DND-41 (cell line): Measurements from ENCODE around the gene RIPK4.

Experiments used
- ATAC-seq: fragments of 200-7000 bp; cut with Tn5 transposase; 3 replicates; pipeline ENCODE4 v1.9.1; 2021; ENCODE audit warnings: low read depth; ENCODE audit not compliant: insufficient read depth
- DNase-seq: peaks from one replicate; pipeline ENCODE4 v3.0.0-alpha.2; 2020
- H2AFZ ChIP-seq: 2 replicates; pipeline ENCODE4 v1.6.0; 2012; ENCODE audit warnings: low read depth, low read length
- H3K27ac ChIP-seq: 2 replicates; pipeline ENCODE4 v1.5.1; 2012; ENCODE audit warnings: low read length, inconsistent platforms
- H3K27me3 ChIP-seq: fragments of 200-600 bp; sonication (generic); 2 replicates; pipeline ENCODE4 v1.6.0; 2012; ENCODE audit warnings: low read length, mild to moderate bottlenecking, inconsistent platforms; ENCODE audit not compliant: insufficient read depth, poor library complexity
- H3K36me3 ChIP-seq: 2 replicates; pipeline ENCODE4 v1.5.1; 2012; ENCODE audit warnings: low read length, inconsistent platforms; ENCODE audit not compliant: insufficient read depth
- H3K4me1 ChIP-seq: 2 replicates; pipeline ENCODE4 v1.5.1; 2012; ENCODE audit warnings: mild to moderate bottlenecking, low read length; ENCODE audit not compliant: insufficient read depth
- H3K4me2 ChIP-seq: 2 replicates; pipeline ENCODE4 v1.6.0; 2012; ENCODE audit warnings: mild to moderate bottlenecking, moderate library complexity, low read length, inconsistent platforms; ENCODE audit not compliant: insufficient read depth
- H3K4me3 ChIP-seq, 2 experiments: fragments of 200-600 bp in 1 of 2; shearing (Covaris generic) in 1 of 2; 2 replicates each; pipeline ENCODE4 v1.5.1; 2012 to 2016; ENCODE audit warnings: inconsistent platforms in 2 of 2, low read length in 2 of 2, mild to moderate bottlenecking in 2 of 2, low read depth in 1 of 2, moderate library complexity in 1 of 2
- H3K79me2 ChIP-seq: 2 replicates; pipeline ENCODE4 v1.6.0; 2012; ENCODE audit warnings: low read length, inconsistent platforms; ENCODE audit not compliant: insufficient read depth
- H3K9ac ChIP-seq: 2 replicates; pipeline ENCODE4 v1.6.0; 2012; ENCODE audit warnings: low read depth, mild to moderate bottlenecking, inconsistent platforms, low read length, moderate library complexity
- H3K9me3 ChIP-seq: 2 replicates; pipeline ENCODE4 v1.5.1; 2012; ENCODE audit warnings: low read length, moderate library complexity, mild to moderate bottlenecking, inconsistent platforms; ENCODE audit not compliant: insufficient read depth, severe bottlenecking
- H4K20me1 ChIP-seq: 2 replicates; pipeline ENCODE4 v1.6.0; 2012; ENCODE audit warnings: low read length; ENCODE audit not compliant: insufficient read depth
- CTCF ChIP-seq: IDR thresholded peaks from 2 replicates; pipeline ENCODE4 v1.5.1; 2012; ENCODE audit warnings: borderline replicate concordance, low read length, moderate library complexity, mild to moderate bottlenecking; ENCODE audit not compliant: poor library complexity, severe bottlenecking; ENCODE audit errors: extremely low read depth
- EZH2 ChIP-seq: IDR thresholded peaks from 3 replicates; pipeline ENCODE4 v1.6.1; 2012; ENCODE audit warnings: borderline replicate concordance, low read depth, mild to moderate bottlenecking, moderate library complexity, low read length, inconsistent platforms; ENCODE audit not compliant: severe bottlenecking

RIPK4 gene

DNA sequence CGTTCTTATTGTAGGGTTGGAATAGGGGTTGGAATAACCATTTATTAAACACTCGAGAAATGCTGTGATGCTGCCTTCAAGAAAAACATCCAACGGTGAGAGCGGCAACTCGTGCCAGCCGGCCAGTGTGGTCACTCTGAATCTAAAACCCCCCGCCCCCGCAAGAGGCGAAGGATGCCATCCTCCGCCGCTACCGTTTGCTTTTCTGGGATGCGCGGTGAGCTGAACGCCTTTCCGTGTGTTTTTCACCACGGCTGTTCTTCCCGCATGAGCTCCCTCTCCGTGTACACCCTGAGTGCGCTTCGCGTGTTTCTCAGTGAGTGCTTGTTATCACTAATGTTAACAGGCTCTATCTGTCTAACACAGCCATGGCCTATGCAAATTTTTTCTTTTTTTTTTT, 42.0 kb upstream of the RIPK4 start:
- Histone ChIP-seq H3K27ac (no peak overlapping the region), H3K27me3 (no peaks in the 10 kb centered on the region), H2AFZ (no peak overlapping the region), H3K4me2 (no peak overlapping the region), H3K9me3 (no peaks in the 10 kb centered on the region), H3K9ac (no peak overlapping the region), H3K36me3 (peaks cover 76% of the 10 kb centered on the region), H3K4me3 (no peak overlapping the region), H4K20me1 (no peaks in the 10 kb centered on the region), H3K4me1 (no peaks in the 10 kb centered on the region), H3K79me2 (peaks cover 5% of the 10 kb centered on the region)
- TF ChIP-seq EZH2 (no peak), CTCF (no peak)
- ATAC-seq (no peak), DNase-seq (no peak)

- Histone ChIP-seq H3K27ac (no peak overlapping the region), H3K4me2 (no peak overlapping the region), H3K9ac (no peak overlapping the region), H3K9me3 (no peaks in the 10 kb centered on the region), H3K27me3 (no peaks in the 10 kb centered on the region), H2AFZ (no peak overlapping the region), H3K4me1 (no peaks in the 10 kb centered on the region), H4K20me1 (no peaks in the 10 kb centered on the region), H3K4me3 (no peak overlapping the region), H3K79me2 (peaks cover 5% of the 10 kb centered on the region), H3K36me3 (peaks cover 75% of the 10 kb centered on the region)
- DNase-seq = no peak
- ATAC-seq = no peak
- no peak for TF ChIP-seq EZH2
- TF ChIP-seq CTCF = no peak
Measured at GRCh38 chr21:41808094-41808493, 41.2 kb upstream of the RIPK4 start.

DNA sequence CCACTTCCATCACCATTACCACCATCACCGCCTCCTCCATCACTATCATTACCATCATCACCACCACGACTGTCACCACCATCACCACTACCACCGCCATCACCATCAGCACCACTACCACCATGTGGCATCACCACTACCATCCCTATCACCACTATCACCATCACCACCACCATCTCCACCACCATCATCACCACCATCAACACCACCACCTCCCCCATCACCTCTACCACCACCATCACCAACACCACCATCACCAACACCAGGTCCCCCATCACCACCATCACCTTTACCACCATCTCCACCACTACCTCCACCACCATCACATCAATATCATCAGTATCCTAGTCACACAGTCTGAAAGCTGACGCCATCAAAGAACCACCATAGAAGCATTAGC, 39.9 kb upstream of the RIPK4 start:
- no peak overlapping the region for H3K4me2 ChIP-seq
- no peak for ATAC-seq
- H3K27ac ChIP-seq = no peak overlapping the region
- no peaks in the 10 kb centered on the region for H3K4me1 ChIP-seq
- H3K79me2 ChIP-seq = peaks cover 5% of the 10 kb centered on the region
- no peak overlapping the region for H3K4me3 ChIP-seq
- H3K36me3 ChIP-seq = peaks cover 75% of the 10 kb centered on the region
- H3K9me3 ChIP-seq = no peaks in the 10 kb centered on the region
- TF ChIP-seq EZH2 (no peak), CTCF (no peak)
- no peak for DNase-seq
- no peak overlapping the region for H3K9ac ChIP-seq
- H3K27me3 ChIP-seq = no peaks in the 10 kb centered on the region
- no peak overlapping the region for H2AFZ ChIP-seq
- no peaks in the 10 kb centered on the region for H4K20me1 ChIP-seq

DNA sequence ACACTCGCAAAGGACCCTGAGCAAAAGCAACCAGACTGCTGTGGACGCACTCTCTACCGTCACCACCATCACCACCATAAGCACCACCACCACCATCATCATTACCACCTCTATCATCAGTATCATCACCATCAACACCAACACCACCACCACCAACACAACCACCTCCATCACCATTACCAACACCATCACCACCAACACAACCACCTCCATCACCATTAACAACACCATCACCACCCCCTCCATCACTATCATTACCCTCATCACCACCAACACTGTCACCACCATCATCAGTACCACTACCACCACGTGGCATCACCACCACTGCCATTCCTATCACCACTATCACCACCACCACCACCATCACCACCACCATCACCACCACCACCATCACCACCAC, 38.8 kb upstream of the RIPK4 start:
- H3K27me3 ChIP-seq = no peaks in the 10 kb centered on the region
- no peak overlapping the region for H3K9ac ChIP-seq
- DNase-seq (no peak), ATAC-seq (no peak)
- no peak overlapping the region for H3K4me2 ChIP-seq
- no peaks in the 10 kb centered on the region for H4K20me1 ChIP-seq
- H3K4me1 ChIP-seq = no peaks in the 10 kb centered on the region
- no peak overlapping the region for H3K4me3 ChIP-seq
- no peaks in the 10 kb centered on the region for H3K9me3 ChIP-seq
- H3K27ac ChIP-seq = no peak overlapping the region
- no peak overlapping the region for H2AFZ ChIP-seq
- peaks cover 81% of the 10 kb centered on the region for H3K36me3 ChIP-seq
- TF ChIP-seq EZH2 = no peak
- TF ChIP-seq CTCF = no peak
- H3K79me2 ChIP-seq = peaks cover 5% of the 10 kb centered on the region
